ENCODE measurements around the gene FGF14.

- TF ChIP-seq, protein P1, sequence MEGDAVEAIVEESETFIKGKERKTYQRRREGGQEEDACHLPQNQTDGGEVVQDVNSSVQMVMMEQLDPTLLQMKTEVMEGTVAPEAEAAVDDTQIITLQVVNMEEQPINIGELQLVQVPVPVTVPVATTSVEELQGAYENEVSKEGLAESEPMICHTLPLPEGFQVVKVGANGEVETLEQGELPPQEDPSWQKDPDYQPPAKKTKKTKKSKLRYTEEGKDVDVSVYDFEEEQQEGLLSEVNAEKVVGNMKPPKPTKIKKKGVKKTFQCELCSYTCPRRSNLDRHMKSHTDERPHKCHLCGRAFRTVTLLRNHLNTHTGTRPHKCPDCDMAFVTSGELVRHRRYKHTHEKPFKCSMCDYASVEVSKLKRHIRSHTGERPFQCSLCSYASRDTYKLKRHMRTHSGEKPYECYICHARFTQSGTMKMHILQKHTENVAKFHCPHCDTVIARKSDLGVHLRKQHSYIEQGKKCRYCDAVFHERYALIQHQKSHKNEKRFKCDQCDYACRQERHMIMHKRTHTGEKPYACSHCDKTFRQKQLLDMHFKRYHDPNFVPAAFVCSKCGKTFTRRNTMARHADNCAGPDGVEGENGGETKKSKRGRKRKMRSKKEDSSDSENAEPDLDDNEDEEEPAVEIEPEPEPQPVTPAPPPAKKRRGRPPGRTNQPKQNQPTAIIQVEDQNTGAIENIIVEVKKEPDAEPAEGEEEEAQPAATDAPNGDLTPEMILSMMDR (IDR thresholded peaks at IDR 0.05), result no peak
- no peak for TF ChIP-seq EP300 (IDR thresholded peaks at IDR 0.05)
Measured at GRCh38 chr13:101939370-101939769, 462.5 kb downstream of the FGF14 start.
